SK-N-SH treated with all-trans-retinoic acid at 6 μM for 48 hours (cell line): Measurements from ENCODE around the gene CNNM2.

Experiments
- ATAC-seq: fragments of 200-7000 bp; cut with Tn5 transposase; 3 replicates; pipeline ENCODE4 v1.9.1; 2020; ENCODE audit warnings: mild to moderate bottlenecking, moderate library complexity
- BACH2 ChIP-seq: fragments of 250-450 bp; sonication (Bioruptor Pico); IDR thresholded peaks from 2 replicates; pipeline ENCODE4 v1.9.0; 2021; ENCODE audit warnings: mild to moderate bottlenecking, borderline replicate concordance
- CSDC2 ChIP-seq: fragments of 250-450 bp; sonication (Bioruptor Pico); IDR thresholded peaks from 2 replicates; pipeline ENCODE4 v1.5.0; 2020; ENCODE audit warnings: mild to moderate bottlenecking, moderate library complexity
- ESRRG ChIP-seq: fragments of 250-450 bp; sonication (Bioruptor Pico); IDR thresholded peaks from 2 replicates; pipeline ENCODE4 v1.6.1; 2021; ENCODE audit warnings: mild to moderate bottlenecking
- GLIS3 ChIP-seq: fragments of 250-450 bp; sonication (Bioruptor Pico); IDR thresholded peaks from 2 replicates; pipeline ENCODE4 v1.5.0; 2020; ENCODE audit warnings: mild to moderate bottlenecking, moderate library complexity
- PPARA ChIP-seq: fragments of 250-450 bp; sonication (Bioruptor Pico); IDR thresholded peaks from 2 replicates; pipeline ENCODE4 v1.5.0; 2020; ENCODE audit warnings: mild to moderate bottlenecking, borderline replicate concordance
- RARB ChIP-seq: fragments of 250-450 bp; sonication (Bioruptor Pico); IDR thresholded peaks from 2 replicates; pipeline ENCODE4 v1.8.0; 2021; ENCODE audit warnings: mild to moderate bottlenecking, moderate library complexity
- TCF4 ChIP-seq: fragments of 250-450 bp; sonication (Bioruptor Pico); IDR thresholded peaks from 2 replicates; pipeline ENCODE4 v1.8.0; 2021; ENCODE audit warnings: mild to moderate bottlenecking, moderate library complexity, borderline replicate concordance
- TOX ChIP-seq: fragments of 250-450 bp; sonication (Bioruptor Pico); IDR thresholded peaks from 2 replicates; pipeline ENCODE4 v1.8.0; 2021; ENCODE audit warnings: mild to moderate bottlenecking, moderate library complexity, borderline replicate concordance
- ZC3H10 ChIP-seq: fragments of 250-450 bp; sonication (Bioruptor Pico); IDR thresholded peaks from 2 replicates; pipeline ENCODE4 v1.5.1; 2021; ENCODE audit warnings: mild to moderate bottlenecking, moderate library complexity
- ZFP3 ChIP-seq: fragments of 250-450 bp; sonication (Bioruptor Pico); IDR thresholded peaks from 2 replicates; pipeline ENCODE4 v1.5.0; 2020; ENCODE audit warnings: mild to moderate bottlenecking, moderate library complexity
- ZFP30 ChIP-seq: fragments of 450-650 bp; formaldehyde crosslinking; IDR thresholded peaks from 2 replicates; pipeline ENCODE4 v1.5.0; 2022; ENCODE audit warnings: mild to moderate bottlenecking, moderate library complexity
- ZNF70 ChIP-seq: fragments of 450-650 bp; formaldehyde crosslinking; IDR thresholded peaks from 2 replicates; pipeline ENCODE4 v1.5.0; 2020; ENCODE audit warnings: mild to moderate bottlenecking, moderate library complexity
- ZNF8 ChIP-seq: fragments of 450-650 bp; formaldehyde crosslinking; IDR thresholded peaks from 2 replicates; pipeline ENCODE4 v1.5.0; 2020; ENCODE audit warnings: mild to moderate bottlenecking, moderate library complexity
- TF ChIP-seq, protein P1 (sequence below): fragments of 250-450 bp; sonication (Bioruptor Pico); IDR thresholded peaks from 2 replicates; pipeline ENCODE4 v1.8.0; 2020; ENCODE audit warnings: mild to moderate bottlenecking, moderate library complexity, borderline replicate concordance
- TF ChIP-seq, protein P2 (sequence below): fragments of 250-450 bp; sonication (Bioruptor Pico); IDR thresholded peaks from 2 replicates; pipeline ENCODE4 v1.5.0; 2020; ENCODE audit warnings: mild to moderate bottlenecking, moderate library complexity
- TF ChIP-seq, protein P3 (sequence below): fragments of 250-450 bp; sonication (Bioruptor Pico); IDR thresholded peaks from 2 replicates; pipeline ENCODE4 v1.5.1; 2020; ENCODE audit warnings: low read depth, mild to moderate bottlenecking, moderate library complexity
- TF ChIP-seq, protein P4 (sequence below): fragments of 250-450 bp; sonication (Bioruptor Pico); IDR thresholded peaks from 2 replicates; pipeline ENCODE4 v1.8.0; 2021; ENCODE audit warnings: low read depth, mild to moderate bottlenecking, moderate library complexity, borderline replicate concordance

CNNM2 gene

DNA sequence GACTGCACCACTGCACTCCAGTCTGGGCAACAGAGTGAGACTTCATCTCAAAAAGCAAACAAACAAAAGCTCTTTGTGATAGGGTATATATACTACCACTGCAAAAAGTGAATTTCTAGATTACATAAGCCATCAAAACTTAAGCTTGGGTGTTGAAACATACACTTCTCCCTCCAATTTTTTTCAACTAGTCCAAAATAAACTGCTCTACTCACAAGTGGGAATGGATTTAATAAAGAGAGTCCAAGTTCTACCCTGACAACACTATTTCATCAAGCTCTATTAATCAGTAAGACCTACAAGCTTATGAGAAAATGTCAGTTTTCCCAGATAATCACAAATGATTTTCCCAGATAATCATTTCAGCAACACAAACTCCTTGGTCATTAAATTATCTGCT lies 192.3 kb downstream of the CNNM2 start:
- no peak for TF ChIP-seq RARB (CRISPR knock-in tag)
- TF ChIP-seq GLIS3 (CRISPR knock-in tag): no peak
- TF ChIP-seq ZC3H10 (CRISPR knock-in tag): no peak
- no peak for TF ChIP-seq CSDC2
- no peak for TF ChIP-seq ZFP30 (CRISPR knock-in tag)
- no peak for TF ChIP-seq ZFP3
- no peak for TF ChIP-seq TOX (CRISPR knock-in tag)
- TF ChIP-seq BACH2 (CRISPR knock-in tag): no peak
- no peak for TF ChIP-seq TCF4
- TF ChIP-seq ESRRG (CRISPR knock-in tag): no peak
- no peak for TF ChIP-seq ZNF70
- TF ChIP-seq, protein P1, sequence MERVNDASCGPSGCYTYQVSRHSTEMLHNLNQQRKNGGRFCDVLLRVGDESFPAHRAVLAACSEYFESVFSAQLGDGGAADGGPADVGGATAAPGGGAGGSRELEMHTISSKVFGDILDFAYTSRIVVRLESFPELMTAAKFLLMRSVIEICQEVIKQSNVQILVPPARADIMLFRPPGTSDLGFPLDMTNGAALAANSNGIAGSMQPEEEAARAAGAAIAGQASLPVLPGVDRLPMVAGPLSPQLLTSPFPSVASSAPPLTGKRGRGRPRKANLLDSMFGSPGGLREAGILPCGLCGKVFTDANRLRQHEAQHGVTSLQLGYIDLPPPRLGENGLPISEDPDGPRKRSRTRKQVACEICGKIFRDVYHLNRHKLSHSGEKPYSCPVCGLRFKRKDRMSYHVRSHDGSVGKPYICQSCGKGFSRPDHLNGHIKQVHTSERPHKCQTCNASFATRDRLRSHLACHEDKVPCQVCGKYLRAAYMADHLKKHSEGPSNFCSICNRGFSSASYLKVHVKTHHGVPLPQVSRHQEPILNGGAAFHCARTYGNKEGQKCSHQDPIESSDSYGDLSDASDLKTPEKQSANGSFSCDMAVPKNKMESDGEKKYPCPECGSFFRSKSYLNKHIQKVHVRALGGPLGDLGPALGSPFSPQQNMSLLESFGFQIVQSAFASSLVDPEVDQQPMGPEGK (CRISPR knock-in tag): no peak
- TF ChIP-seq, protein P2, sequence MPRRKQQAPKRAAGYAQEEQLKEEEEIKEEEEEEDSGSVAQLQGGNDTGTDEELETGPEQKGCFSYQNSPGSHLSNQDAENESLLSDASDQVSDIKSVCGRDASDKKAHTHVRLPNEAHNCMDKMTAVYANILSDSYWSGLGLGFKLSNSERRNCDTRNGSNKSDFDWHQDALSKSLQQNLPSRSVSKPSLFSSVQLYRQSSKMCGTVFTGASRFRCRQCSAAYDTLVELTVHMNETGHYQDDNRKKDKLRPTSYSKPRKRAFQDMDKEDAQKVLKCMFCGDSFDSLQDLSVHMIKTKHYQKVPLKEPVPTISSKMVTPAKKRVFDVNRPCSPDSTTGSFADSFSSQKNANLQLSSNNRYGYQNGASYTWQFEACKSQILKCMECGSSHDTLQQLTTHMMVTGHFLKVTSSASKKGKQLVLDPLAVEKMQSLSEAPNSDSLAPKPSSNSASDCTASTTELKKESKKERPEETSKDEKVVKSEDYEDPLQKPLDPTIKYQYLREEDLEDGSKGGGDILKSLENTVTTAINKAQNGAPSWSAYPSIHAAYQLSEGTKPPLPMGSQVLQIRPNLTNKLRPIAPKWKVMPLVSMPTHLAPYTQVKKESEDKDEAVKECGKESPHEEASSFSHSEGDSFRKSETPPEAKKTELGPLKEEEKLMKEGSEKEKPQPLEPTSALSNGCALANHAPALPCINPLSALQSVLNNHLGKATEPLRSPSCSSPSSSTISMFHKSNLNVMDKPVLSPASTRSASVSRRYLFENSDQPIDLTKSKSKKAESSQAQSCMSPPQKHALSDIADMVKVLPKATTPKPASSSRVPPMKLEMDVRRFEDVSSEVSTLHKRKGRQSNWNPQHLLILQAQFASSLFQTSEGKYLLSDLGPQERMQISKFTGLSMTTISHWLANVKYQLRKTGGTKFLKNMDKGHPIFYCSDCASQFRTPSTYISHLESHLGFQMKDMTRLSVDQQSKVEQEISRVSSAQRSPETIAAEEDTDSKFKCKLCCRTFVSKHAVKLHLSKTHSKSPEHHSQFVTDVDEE: no peak
- TF ChIP-seq, protein P3, sequence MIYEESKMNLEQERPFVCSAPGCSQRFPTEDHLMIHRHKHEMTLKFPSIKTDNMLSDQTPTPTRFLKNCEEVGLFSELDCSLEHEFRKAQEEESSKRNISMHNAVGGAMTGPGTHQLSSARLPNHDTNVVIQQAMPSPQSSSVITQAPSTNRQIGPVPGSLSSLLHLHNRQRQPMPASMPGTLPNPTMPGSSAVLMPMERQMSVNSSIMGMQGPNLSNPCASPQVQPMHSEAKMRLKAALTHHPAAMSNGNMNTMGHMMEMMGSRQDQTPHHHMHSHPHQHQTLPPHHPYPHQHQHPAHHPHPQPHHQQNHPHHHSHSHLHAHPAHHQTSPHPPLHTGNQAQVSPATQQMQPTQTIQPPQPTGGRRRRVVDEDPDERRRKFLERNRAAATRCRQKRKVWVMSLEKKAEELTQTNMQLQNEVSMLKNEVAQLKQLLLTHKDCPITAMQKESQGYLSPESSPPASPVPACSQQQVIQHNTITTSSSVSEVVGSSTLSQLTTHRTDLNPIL (CRISPR knock-in tag): no peak
- ATAC-seq: no peak

DNA sequence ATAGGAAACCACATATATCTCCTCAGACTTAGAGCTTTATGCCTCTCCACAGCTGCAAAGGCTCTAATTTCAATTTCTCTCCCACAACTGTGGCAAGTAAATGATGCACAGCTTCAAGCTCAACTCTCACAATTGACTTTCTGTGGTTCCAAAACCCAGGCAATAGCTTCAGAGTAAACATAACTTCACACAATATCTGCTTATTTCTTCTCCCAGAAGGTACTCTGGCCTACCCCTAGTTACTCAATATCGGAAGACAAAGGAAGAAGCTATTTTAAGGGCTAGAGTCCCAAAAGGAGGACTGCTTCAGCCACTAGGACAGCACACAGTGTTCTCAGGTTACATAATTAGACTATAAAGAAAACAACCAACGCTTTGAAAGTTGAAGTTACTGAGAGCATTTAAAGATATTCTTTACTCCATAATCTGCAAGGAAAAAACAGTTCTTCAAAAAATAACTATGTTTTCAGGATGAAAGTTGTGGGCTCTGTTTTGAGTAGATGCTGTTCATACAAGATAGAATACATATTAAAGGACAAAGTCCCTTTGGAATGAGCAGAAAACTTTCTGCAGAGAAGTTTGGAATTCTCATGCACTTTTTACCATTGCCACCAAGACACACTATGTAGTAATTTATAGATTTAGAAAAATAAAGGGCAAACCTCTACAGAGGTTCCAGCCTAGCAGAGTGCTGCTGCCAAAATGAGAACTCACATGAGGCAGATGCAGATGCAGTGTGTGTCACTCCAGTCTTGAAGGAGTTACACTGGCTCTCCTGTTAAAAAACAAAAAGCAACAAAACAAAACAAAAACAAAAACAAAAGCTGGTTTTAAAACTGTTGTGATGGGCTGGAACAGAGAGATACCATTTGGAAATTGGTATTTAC lies 193.2 kb downstream of the CNNM2 start:
- peak; percentile 75 for ATAC-seq

More for the DNA sequence above, 193.2 kb downstream of the CNNM2 start:
- TF ChIP-seq ZC3H10 (CRISPR knock-in tag): no peak
- no peak for TF ChIP-seq ZFP3
- TF ChIP-seq PPARA (CRISPR knock-in tag): no peak
- TF ChIP-seq BACH2 (CRISPR knock-in tag): no peak
- TF ChIP-seq, protein P2: no peak
- no peak for TF ChIP-seq CSDC2
- TF ChIP-seq GLIS3 (CRISPR knock-in tag): no peak
- TF ChIP-seq, protein P4, sequence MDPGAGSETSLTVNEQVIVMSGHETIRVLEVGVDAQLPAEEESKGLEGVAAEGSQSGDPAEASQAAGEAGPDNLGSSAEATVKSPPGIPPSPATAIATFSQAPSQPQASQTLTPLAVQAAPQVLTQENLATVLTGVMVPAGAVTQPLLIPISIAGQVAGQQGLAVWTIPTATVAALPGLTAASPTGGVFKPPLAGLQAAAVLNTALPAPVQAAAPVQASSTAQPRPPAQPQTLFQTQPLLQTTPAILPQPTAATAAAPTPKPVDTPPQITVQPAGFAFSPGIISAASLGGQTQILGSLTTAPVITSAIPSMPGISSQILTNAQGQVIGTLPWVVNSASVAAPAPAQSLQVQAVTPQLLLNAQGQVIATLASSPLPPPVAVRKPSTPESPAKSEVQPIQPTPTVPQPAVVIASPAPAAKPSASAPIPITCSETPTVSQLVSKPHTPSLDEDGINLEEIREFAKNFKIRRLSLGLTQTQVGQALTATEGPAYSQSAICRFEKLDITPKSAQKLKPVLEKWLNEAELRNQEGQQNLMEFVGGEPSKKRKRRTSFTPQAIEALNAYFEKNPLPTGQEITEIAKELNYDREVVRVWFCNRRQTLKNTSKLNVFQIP: no peak
- no peak for TF ChIP-seq TCF4
- no peak for TF ChIP-seq TOX (CRISPR knock-in tag)
- no peak for TF ChIP-seq ZNF8 (CRISPR knock-in tag)
- TF ChIP-seq RARB (CRISPR knock-in tag): no peak
